Pericardium fibroblast (primary cell): ENCODE results near the gene ATF7. TPM values are rescaled to one million over a fixed set of nuclear protein-coding genes. Genes with fewer than 3 reads are reported as not detected.

Experiments
- total RNA-seq: library from RNA; depleted of rRNA; stranded (reverse); fragments of >200 nt; gene quantifications from 2 replicates; pipeline ENCODE4 v1.2.3, GENCODE V29; 2015

The ATF7 gene
- total RNA-seq, result 11.4 and 14.4 TPM in 2 replicates

GRCh38 chr12:53625946-53626701, at the start of gene ATF7:
Gene ATF7, minus strand, starts transcription at chr12:53626382. Its CDS starts 25,382 bp downstream, at chr12:53601000.

DNA sequence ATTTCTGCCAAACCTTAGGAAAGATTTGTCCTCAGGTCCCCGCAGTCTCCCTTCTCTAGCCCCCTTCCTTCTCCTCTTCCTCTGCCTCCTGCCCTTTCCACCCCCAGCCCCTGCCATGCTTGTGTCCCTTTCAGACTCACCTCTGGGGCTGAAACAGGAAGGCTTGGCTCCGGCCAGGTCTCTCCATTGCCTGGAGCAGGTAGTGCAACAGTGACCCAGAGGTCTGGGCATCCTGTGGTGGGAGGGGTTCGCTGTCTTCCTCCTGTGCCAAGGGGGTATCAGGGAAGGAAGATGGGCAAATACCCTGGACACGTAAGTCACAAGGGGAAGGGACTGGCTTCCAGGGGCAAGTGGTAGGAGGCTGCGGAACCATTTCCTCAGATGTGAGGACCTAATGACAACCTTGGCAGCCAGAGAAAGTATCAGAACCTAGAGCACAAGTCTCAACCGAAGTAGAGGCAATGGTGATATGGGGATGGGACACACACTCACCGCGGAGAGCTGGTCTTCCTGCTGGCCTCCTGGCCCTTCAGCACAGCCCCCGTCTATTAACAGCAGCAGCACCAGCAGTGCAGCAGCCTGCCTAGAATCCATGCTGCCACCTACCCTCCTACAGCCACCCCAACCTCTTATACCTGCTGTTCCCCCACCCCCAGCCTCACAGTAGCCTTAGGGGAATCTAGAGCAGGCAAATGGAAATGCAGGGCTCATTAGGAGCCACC, 119.1 kb downstream of the ATF7 start, which contains the start of gene NPFF:
NPFF (minus strand) TSS at position 604 of the 722 bp plus-strand sequence; CDS start at position 594, 10 bp downstream.

DNA sequence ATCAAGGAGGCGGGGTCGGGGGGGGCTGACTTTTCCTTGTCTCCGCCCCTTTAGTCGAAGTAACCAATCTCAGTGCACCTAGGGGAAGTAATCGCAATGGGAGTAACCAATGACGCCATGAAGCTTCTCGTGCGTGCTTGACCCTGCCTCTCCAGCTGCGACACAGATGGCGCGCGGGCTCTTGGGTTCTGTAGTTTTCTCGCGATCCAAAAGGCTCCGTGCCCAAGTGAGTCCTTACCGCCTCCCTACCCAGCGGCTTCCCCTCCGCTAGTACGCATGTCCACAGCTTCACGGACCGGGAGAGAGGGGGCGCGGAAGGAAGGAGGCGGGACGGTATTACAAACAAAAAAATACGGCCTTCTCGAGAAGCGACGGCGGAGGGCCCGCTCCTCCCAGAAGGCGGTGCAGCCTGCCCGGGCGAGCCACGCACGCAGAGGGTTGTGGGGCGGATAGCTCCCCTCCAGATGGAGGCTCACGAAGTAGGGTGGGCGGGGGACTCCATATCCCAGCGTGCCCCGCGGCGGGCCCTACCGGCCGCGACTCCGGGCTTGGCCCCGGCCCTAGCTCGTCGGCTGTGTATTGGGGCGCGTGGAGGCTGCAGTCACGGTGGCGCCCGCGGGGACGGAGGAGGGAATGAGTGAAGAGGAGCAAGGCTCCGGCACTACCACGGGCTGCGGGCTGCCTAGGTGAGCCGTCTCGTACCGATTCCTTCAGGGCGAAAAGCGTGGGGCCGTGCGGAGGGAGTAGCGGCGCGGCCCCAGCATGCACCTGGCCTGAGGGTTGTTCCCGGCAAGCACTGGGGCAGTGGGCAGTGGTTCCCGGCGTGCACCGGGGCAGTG, 125.2 kb downstream of the ATF7 start, which contains the start of gene TARBP2:
TARBP2 (plus strand) TSS at position 508 of the 839 bp plus-strand sequence; CDS start at position 634, 126 bp downstream.

DNA sequence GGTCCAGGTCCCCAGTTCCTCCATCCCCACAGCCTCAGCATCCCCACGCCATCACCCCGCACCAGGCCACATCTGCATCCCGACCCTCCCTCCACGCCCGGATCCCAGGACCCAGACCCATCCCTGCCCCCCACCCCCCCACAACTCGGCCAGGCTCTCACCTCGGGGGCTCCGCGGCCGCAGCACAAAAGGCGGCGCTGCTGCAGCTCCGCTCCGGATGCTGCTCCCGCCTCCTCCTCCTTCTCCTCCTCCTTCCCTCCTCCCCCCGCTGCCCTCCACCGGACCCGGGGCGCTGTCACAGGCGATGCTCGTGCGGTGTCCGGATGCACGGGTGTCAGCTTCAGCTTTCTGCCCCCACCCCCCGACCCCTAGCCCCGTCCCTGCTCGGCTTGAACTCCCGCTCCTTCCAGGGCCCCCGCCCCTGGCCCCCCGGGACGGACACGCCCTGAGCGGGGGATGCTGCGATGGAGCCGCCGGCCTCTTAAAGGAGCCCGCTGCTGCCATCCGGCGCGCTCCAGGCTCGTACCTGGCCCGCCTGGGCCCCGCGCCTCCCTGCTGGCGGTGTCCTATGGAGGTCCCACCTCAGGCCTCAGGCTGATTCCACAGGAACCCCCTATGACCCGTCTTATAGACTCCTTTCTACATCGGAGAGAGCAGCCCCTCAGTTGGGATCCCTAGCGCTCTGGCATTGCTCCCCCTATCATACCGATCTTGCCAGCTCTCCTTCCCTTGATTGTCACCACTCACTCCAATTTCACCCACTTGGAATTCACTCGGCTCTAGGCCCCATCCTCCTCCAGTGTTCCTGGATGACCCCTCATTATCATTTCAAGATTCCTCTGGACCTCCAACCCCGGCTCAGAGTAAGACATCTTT, 126.7 kb downstream of the ATF7 start, which contains the start of gene MAP3K12:
MAP3K12 (minus strand) TSS at position 193 of the 876 bp plus-strand sequence. CDS start 12,067 bp downstream, outside the sequence.

Other genes starting within 250 kb of the ATF7 start
- 23.9 and 33.4 TPM in 2 replicates for gene SP1, start 246.2 kb downstream of the ATF7 start, total RNA-seq
- 0.09 and 0.23 TPM in 2 replicates for gene AMHR2, start 202.5 kb downstream of the ATF7 start, total RNA-seq
- gene PRR13, start 184.6 kb downstream of the ATF7 start, total RNA-seq, result 72.2 and 91.3 TPM in 2 replicates
- gene PCBP2, start 174.3 kb downstream of the ATF7 start, total RNA-seq, result 165 and 336 TPM in 2 replicates
- 39.1 and 46.5 TPM in 2 replicates for gene MAP3K12, start 126.9 kb downstream of the ATF7 start, total RNA-seq
- gene TARBP2, start 125.1 kb downstream of the ATF7 start, total RNA-seq, result 40.6 and 40.9 TPM in 2 replicates
- not detected in 2 replicates for gene NPFF, start 118.9 kb downstream of the ATF7 start, total RNA-seq
- 250 and 431 TPM in 2 replicates for gene ATP5MC2, start 49.7 kb upstream of the ATF7 start, total RNA-seq
- gene CALCOCO1, start 101.1 kb upstream of the ATF7 start, total RNA-seq, result 119 and 132 TPM in 2 replicates
- not detected in 2 replicates for gene CISTR, start 125.6 kb upstream of the ATF7 start, total RNA-seq